Nephron (organoid): ENCODE measurements around the gene AGGF1.

Experiments
- H3K27ac Mint-ChIP-seq, 3 experiments: 2 replicates each; pipeline ENCODE4 v1.8.0; 2020; ENCODE audit warnings: mixed read lengths in 3 of 3, mild to moderate bottlenecking in 2 of 3, moderate library complexity in 1 of 3
- H3K27me3 Mint-ChIP-seq: 2 replicates; pipeline ENCODE4 v1.8.0; 2021; ENCODE audit warnings: low read depth, mild to moderate bottlenecking, moderate library complexity, mixed read lengths
- H3K36me3 Mint-ChIP-seq: 2 replicates; pipeline ENCODE4 v1.8.0; 2020; ENCODE audit warnings: low read depth, mixed read lengths
- H3K4me1 Mint-ChIP-seq: 2 replicates; pipeline ENCODE4 v1.8.0; 2020; ENCODE audit warnings: mixed read lengths
- H3K4me3 Mint-ChIP-seq, 3 experiments: 2 replicates each; pipeline ENCODE4 v1.8.0; 2020; ENCODE audit warnings: mild to moderate bottlenecking in 3 of 3, mixed read lengths in 3 of 3, moderate library complexity in 2 of 3
- H3K9me3 Mint-ChIP-seq: 2 replicates; pipeline ENCODE4 v1.8.0; 2020; ENCODE audit warnings: mixed read lengths
- CTCF ChIP-seq, 3 experiments: fragments of 200-600 bp; sonication (generic); IDR thresholded peaks; one replicate each; pipeline ENCODE4 v1.5.0; 2021; ENCODE audit warnings: antibody characterized with exemption in 3 of 3; ENCODE audit not compliant: unreplicated experiment in 3 of 3

The AGGF1 gene, protein sequence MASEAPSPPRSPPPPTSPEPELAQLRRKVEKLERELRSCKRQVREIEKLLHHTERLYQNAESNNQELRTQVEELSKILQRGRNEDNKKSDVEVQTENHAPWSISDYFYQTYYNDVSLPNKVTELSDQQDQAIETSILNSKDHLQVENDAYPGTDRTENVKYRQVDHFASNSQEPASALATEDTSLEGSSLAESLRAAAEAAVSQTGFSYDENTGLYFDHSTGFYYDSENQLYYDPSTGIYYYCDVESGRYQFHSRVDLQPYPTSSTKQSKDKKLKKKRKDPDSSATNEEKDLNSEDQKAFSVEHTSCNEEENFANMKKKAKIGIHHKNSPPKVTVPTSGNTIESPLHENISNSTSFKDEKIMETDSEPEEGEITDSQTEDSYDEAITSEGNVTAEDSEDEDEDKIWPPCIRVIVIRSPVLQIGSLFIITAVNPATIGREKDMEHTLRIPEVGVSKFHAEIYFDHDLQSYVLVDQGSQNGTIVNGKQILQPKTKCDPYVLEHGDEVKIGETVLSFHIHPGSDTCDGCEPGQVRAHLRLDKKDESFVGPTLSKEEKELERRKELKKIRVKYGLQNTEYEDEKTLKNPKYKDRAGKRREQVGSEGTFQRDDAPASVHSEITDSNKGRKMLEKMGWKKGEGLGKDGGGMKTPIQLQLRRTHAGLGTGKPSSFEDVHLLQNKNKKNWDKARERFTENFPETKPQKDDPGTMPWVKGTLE

DNA sequence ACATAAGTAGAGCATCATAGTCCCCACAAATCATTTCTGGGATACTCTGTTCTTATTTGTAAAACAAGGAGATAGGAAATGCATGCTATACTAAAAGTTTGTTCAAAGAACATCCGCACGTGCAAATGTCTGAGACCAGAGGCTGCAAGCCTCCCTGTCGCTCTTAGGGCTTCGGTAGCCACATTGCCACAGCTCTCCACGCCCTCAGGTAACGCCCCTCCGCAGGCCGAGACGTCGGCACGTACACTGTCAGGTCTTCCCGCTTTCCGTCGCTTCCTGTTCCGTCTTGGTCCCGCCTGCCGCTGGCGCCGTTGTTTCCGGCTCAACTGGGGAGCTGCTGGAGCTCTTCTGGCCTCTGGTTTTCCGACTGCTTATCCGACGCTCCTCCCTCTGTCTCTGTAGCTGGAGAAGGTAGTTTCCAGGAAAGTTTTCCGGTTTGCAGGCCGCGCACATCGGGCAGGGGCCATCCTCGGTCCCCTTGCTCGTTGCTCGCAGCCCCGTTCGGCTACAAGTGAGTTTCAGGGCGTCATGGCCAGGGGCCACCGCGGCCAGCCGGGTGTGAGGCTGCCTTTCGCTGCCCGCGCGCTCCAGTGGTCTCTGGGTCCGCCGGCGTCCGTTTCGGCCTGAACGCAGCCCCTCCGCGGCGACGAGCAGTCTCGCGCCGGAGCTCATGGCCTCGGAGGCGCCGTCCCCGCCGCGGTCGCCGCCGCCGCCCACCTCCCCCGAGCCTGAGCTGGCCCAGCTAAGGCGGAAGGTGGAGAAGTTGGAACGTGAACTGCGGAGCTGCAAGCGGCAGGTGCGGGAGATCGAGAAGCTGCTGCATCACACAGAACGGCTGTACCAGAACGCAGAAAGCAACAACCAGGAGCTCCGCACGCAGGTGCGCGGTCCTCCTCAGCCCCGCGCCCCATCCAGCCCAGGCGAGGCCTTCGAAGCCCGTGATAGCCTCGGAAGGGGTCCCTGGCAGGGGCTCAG, at the start of gene AGGF1:
Gene AGGF1, plus strand, starts transcription at position 308 of the 975 bp plus-strand sequence. Its CDS starts 363 bp downstream, at position 671.
- Mint-ChIP-seq H3K36me3 (peaks cover 27% of the 10 kb centered on the region), H3K9me3 (peaks cover 26% of the 10 kb centered on the region), H3K27ac (peak within 1 kb of the TSS; percentile 79 to 95 (median 91)), H3K4me3 (peak within 1 kb of the TSS; percentile 85 to 88 (median 87)), H3K4me1 (peaks cover 14% of the 10 kb centered on the region), H3K27me3 (peaks cover 4% of the 10 kb centered on the region)
- no peak for TF ChIP-seq CTCF (IDR thresholded peaks at IDR 0.05; ENCODE audit: unreplicated experiment in 3 of 3)

DNA sequence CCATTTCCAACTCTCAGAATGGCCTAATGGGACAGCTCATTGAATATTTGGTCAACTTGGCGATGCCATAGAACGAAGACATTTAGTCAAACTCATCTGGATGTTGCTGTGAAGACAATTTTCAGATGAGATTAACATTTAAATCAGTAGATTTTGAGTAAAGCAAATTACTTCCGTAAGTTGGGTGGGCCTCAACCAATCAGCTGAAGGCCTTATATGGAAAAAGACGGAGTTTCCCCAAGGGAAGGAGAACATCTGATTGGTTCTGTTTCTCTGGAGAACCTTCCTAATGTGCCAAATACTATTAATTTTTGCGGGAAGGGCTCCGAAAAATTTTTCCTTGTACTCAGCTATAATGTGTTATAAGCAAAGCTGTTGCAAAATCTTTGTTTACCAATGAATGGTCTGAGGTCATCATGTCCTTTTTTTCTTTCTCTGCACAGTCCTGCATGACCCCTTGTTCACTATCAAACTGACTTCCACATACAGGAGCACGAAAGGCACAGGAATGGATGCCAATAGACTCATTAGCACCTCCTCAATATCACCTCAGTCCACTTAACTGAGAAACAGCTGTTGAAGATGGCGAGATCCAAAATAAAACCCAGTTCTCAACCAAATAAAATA, 49.6 kb upstream of the AGGF1 start:
- Mint-ChIP-seq H3K9me3 (no peaks in the 10 kb centered on the region), H3K27me3 (peaks cover 20% of the 10 kb centered on the region), H3K27ac (no peak overlapping the region), H3K4me3 (no peak overlapping the region), H3K4me1 (no peaks in the 10 kb centered on the region), H3K36me3 (no peaks in the 10 kb centered on the region)
- no peak for TF ChIP-seq CTCF (IDR thresholded peaks at IDR 0.05; ENCODE audit: unreplicated experiment in 3 of 3)

DNA sequence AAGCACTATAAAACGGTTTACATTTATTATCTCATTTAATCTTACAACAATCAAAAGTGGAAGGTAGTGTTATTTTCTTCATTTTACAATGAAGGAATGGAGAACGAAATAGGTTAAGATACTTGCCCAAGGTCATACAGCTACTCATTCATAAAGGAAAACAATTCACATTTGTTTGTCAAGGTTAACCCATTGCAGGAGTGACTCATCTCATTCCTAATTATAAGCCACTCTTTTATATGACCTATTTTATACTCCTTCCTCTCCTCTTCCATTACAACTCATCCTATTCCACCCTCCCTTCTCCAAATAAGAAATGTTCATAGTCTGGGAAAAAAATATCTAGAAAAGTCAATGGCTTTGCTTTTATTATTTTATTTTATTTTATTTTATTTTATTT, 47.8 kb upstream of the AGGF1 start:
- peaks cover 3% of the 10 kb centered on the region for H3K9me3 Mint-ChIP-seq
- peaks cover 15% of the 10 kb centered on the region for H3K27me3 Mint-ChIP-seq
- TF ChIP-seq CTCF (IDR thresholded peaks at IDR 0.05; ENCODE audit: unreplicated experiment in 3 of 3), result no peak
- no peak overlapping the region for H3K27ac Mint-ChIP-seq
- no peaks in the 10 kb centered on the region for H3K36me3 Mint-ChIP-seq
- no peaks in the 10 kb centered on the region for H3K4me1 Mint-ChIP-seq
- no peak overlapping the region for H3K4me3 Mint-ChIP-seq

GRCh38 chr5:76983468-76983867, 46.7 kb upstream of the AGGF1 start:
- H3K4me3 Mint-ChIP-seq, result no peak overlapping the region
- H3K36me3 Mint-ChIP-seq, result no peaks in the 10 kb centered on the region

More at GRCh38 chr5:76983468-76983867, 46.7 kb upstream of the AGGF1 start:
- H3K27ac Mint-ChIP-seq, result no peak overlapping the region
- no peak for TF ChIP-seq CTCF (IDR thresholded peaks at IDR 0.05; ENCODE audit: unreplicated experiment in 3 of 3)
- no peaks in the 10 kb centered on the region for H3K4me1 Mint-ChIP-seq
- H3K9me3 Mint-ChIP-seq, result peaks cover 3% of the 10 kb centered on the region
- peaks cover 15% of the 10 kb centered on the region for H3K27me3 Mint-ChIP-seq
